Esophagus muscularis mucosa (tissue), 4 donors: ENCODE results near the gene TSPAN32. TPM values are rescaled to one million over a fixed set of nuclear protein-coding genes. Genes with fewer than 3 reads are reported as not detected.

Experiments used
- DNase-seq: peaks from one replicate; pipeline ENCODE4 v3.0.0-alpha.2; 2017; ENCODE audit errors: extremely low spot score
- H3K27ac ChIP-seq, 4 donors: fragments of 200-600 bp; sonication (generic); replicated peaks in 1 of 4; 1 replicate in 3 of 4; 2 replicates in 1 of 4; pipeline ENCODE4 v1.5.1; 2016 to 2019; ENCODE audit warnings: mild to moderate bottlenecking in 1 of 4
- H3K27me3 ChIP-seq, 4 donors: fragments of 200-600 bp; sonication (generic); one replicate each; pipeline versions ENCODE4 v1.5.1 to v1.6.0; 2016 to 2019
- H3K36me3 ChIP-seq, 4 donors: fragments of 200-600 bp; sonication (generic); one replicate each; pipeline ENCODE4 v1.5.1; 2016 to 2019
- H3K4me1 ChIP-seq, 4 donors: fragments of 200-600 bp; sonication (generic); one replicate each; pipeline ENCODE4 v1.5.1; 2016 to 2019
- H3K4me3 ChIP-seq, 4 donors: fragments of 200-600 bp; sonication (generic); 1 replicate in 2 of 4; 2 replicates in 2 of 4; pipeline ENCODE4 v1.5.1; 2016 to 2019; ENCODE audit warnings: mild to moderate bottlenecking in 4 of 4, moderate library complexity in 1 of 4
- H3K9me3 ChIP-seq, 4 donors: fragments of 200-600 bp; sonication (generic); 1 replicate in 3 of 4; 2 replicates in 1 of 4; pipeline ENCODE4 v1.5.1; 2016 to 2019
- EP300 ChIP-seq: sonication (generic); formaldehyde crosslinking; IDR thresholded peaks from one replicate; pipeline ENCODE4 v1.6.1; 2017; ENCODE audit warnings: antibody characterized with exemption
- POLR2A ChIP-seq: fragments of 450-650 bp; IDR thresholded peaks from one replicate; pipeline ENCODE4 v1.6.1; 2017; ENCODE audit warnings: antibody characterized with exemption, moderate library complexity, mild to moderate bottlenecking, low read depth
- POLR2AphosphoS5 ChIP-seq, 2 donors: sonication (generic); formaldehyde crosslinking; IDR thresholded peaks; one replicate each; pipeline ENCODE4 v1.6.1; 2017; ENCODE audit warnings: antibody characterized with exemption in 2 of 2
- WGBS: methylation state at CpG from one replicate; pipeline ENCODE4 v1.1.5; 2018; 5-methylcytosine and 5-hydroxymethylcytosine counted together
- intact Hi-C: fragments of 100-400 bp; cut with DNase I; formaldehyde crosslinking; loops from one replicate; pipeline ENCODE4 v1.15.1; 2023
- small RNA-seq, 3 donors: library from RNA; depleted of rRNA; stranded (forward); fragments of <200 nt; gene quantifications; one replicate each; pipeline ENCODE3, GENCODE V24; 2016
- total RNA-seq, 4 donors: library from RNA; depleted of rRNA; stranded (reverse); fragments of >200 nt; gene quantifications; one replicate each; pipeline versions ENCODE4 v1.1.0 to v1.2.1, GENCODE V29; 2016
- TF ChIP-seq, protein P1 (sequence below), 3 experiments: fragments of 200-600 bp in 2 of 3; fragments of 450-650 bp in 1 of 3; sonication (generic) in 2 of 3; IDR thresholded peaks; one replicate each; pipeline ENCODE4 v1.5.1; 2017 to 2019; ENCODE audit warnings: antibody characterized with exemption in 3 of 3, mild to moderate bottlenecking in 2 of 3, moderate library complexity in 1 of 3

TSPAN32 gene
- total RNA-seq, 4 donors from 2014 or later: 0.52 to 3.5 (median 1.2) TPM; not detected in 1

DNA sequence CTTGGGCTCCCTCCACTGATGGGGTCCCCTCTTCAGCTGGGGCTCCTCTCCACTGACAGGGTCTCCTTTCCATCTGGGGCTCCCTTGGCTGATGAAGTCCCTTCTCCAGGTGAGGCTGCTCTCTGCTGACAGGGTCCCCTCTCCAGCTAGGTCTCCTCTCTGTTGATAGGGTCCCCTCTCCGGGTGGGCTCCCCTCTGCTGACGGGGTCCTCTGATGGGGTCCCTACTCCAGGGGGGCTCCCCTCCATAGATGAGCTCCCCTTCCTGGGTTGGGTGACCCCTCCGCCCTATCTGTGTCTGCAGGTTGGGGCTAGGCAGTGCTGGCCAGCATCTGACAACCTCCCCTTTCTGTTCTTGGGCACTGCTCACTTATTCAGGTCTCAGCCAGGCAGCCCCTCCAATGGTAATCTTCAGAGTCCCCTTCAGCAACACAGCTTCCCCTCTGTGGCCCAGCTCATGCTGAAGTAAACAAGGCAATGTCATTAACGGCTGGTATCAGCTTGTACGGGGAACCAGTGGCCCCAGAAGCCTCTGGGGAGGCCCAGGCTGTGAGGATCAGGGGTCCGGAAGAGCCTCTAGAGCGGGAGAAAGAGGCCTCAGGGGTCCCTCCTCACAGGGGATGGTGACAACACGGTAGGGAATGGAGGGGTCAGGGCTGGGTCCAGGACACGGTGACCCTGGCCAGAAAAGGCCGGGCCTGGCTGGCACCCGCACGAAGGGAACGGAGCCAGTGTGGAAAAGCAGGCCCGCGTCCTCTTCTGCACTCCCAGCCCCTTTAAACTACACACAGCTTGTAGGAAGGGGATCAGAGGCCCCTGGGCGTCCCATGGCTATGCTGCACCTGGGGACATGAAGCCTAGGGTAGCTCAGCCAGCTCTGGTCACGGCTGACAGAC lies 65.7 kb downstream of the TSPAN32 start:
- 90% methylated on average over 16 of the region's 17 CpGs for WGBS
- Histone ChIP-seq H3K4me3 (no peak overlapping the region), H3K9me3 (no peaks in the 10 kb centered on the region), H3K27ac (no peak overlapping the region), H3K27me3 (no peaks in the 10 kb centered on the region), H3K4me1 (peaks cover 6 to 15% (median 12%) of the 10 kb centered on the region in 4 donors), H3K36me3 (no peaks in the 10 kb centered on the region)
- TF ChIP-seq POLR2A (no peak), POLR2AphosphoS5 (IDR thresholded peaks at IDR 0.05) (no peak), EP300 (no peak)
- TF ChIP-seq, protein P1, sequence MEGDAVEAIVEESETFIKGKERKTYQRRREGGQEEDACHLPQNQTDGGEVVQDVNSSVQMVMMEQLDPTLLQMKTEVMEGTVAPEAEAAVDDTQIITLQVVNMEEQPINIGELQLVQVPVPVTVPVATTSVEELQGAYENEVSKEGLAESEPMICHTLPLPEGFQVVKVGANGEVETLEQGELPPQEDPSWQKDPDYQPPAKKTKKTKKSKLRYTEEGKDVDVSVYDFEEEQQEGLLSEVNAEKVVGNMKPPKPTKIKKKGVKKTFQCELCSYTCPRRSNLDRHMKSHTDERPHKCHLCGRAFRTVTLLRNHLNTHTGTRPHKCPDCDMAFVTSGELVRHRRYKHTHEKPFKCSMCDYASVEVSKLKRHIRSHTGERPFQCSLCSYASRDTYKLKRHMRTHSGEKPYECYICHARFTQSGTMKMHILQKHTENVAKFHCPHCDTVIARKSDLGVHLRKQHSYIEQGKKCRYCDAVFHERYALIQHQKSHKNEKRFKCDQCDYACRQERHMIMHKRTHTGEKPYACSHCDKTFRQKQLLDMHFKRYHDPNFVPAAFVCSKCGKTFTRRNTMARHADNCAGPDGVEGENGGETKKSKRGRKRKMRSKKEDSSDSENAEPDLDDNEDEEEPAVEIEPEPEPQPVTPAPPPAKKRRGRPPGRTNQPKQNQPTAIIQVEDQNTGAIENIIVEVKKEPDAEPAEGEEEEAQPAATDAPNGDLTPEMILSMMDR (IDR thresholded peaks at IDR 0.05): no peak
- intact Hi-C loops: loop anchor here (10.0 kb wide), 1 partner anchor 47 kb away; no protein-coding TSS in a partner anchor
- no peak for DNase-seq

Small RNA genes within 50 kb of the gene (small RNA-seq; reads per million reads assigned to genes)
- 0 reads per million in 3 donors for gene RNU6-878P

Other genes with a start within 250 kb of the TSPAN32 start
- gene IGF2, start 162.6 kb upstream of the TSPAN32 start, total RNA-seq: 10 to 100 TPM; 25.5 to 59.6 (median 33.0) TPM
- gene INS, start 140.8 kb upstream of the TSPAN32 start, total RNA-seq: not detected
- 1 to 10 TPM in 1 of 4 donors, not detected in 3; 1.3 TPM for gene TH, start 130.2 kb upstream of the TSPAN32 start, total RNA-seq
- gene ASCL2, start 31.4 kb upstream of the TSPAN32 start, total RNA-seq: under 1 TPM in 3 of 4 donors, not detected in 1; 0.32 to 0.83 (median 0.42) TPM
- 1 to 10 TPM in 1 of 4 donors, under 1 TPM in 2, not detected in 1; 0.29 to 1.2 (median 0.83) TPM for gene C11orf21, start 95 bp upstream of the TSPAN32 start, total RNA-seq
- gene CD81, start 75.3 kb downstream of the TSPAN32 start, total RNA-seq: 100 to 1,000 TPM; 498 to 652 (median 582) TPM
- 10 to 100 TPM; 46.9 to 76.9 (median 70.6) TPM for gene TSSC4, start 98.7 kb downstream of the TSPAN32 start, total RNA-seq
- not detected for gene TRPM5, start 142.5 kb downstream of the TSPAN32 start, total RNA-seq
- gene KCNQ1, start 143.0 kb downstream of the TSPAN32 start, total RNA-seq: 1 to 10 TPM; 2.1 to 5.9 (median 4.3) TPM